K562 (cell line): ENCODE data around the gene DOK3. TPM values are rescaled to one million over a fixed set of nuclear protein-coding genes. Genes with fewer than 3 reads are reported as not detected.

Experiments
- ATF4 ChIP-seq: fragments of 450-650 bp; formaldehyde crosslinking; IDR thresholded peaks from 2 replicates; pipeline ENCODE4 v1.4.0; 2022; ENCODE audit warnings: mild to moderate bottlenecking, moderate library complexity
- E2F8 ChIP-seq: fragments of 450-650 bp; IDR thresholded peaks from 2 replicates; pipeline ENCODE4 v1.7.1; 2018; ENCODE audit warnings: mild to moderate bottlenecking, low read depth; ENCODE audit not compliant: partially characterized antibody
- NONO ChIP-seq, 2 experiments: fragments of 200-400 bp in 1 of 2; fragments of 450-650 bp in 1 of 2; formaldehyde crosslinking in 1 of 2; IDR thresholded peaks; 2 replicates each; pipeline ENCODE4 v1.6.1; 2017; ENCODE audit warnings: low read depth in 2 of 2, mild to moderate bottlenecking in 2 of 2, moderate library complexity in 2 of 2, low read length in 1 of 2
- POLR2AphosphoS2 ChIP-seq: IDR thresholded peaks from 2 replicates; pipeline ENCODE4 v1.6.1; 2012; ENCODE audit warnings: low read length, improper control_type of control experiment
- RBM22 ChIP-seq: fragments of 200-400 bp; formaldehyde crosslinking; IDR thresholded peaks from 2 replicates; pipeline ENCODE4 v1.6.1; 2018; ENCODE audit warnings: low read length, low read depth; ENCODE audit not compliant: poor library complexity, severe bottlenecking
- SIX5 ChIP-seq, 2 experiments: IDR thresholded peaks; 2 replicates each; pipeline ENCODE4 v1.6.1; 2011; ENCODE audit warnings: low read length in 2 of 2, borderline replicate concordance in 1 of 2, low read depth in 1 of 2, mild to moderate bottlenecking in 1 of 2, moderate library complexity in 1 of 2; ENCODE audit not compliant: insufficient read depth in 1 of 2
- XRCC3 ChIP-seq: fragments of 450-650 bp; IDR thresholded peaks from 2 replicates; pipeline ENCODE4 v1.6.1; 2017; ENCODE audit warnings: mild to moderate bottlenecking, moderate library complexity
- ZC3H8 ChIP-seq: fragments of 450-650 bp; IDR thresholded peaks from 2 replicates; pipeline ENCODE4 v1.6.1; 2017
- ZNF143 ChIP-seq: sonication (generic); formaldehyde crosslinking; IDR thresholded peaks from 2 replicates; pipeline ENCODE4 v1.9.0; 2022; ENCODE audit warnings: mild to moderate bottlenecking, missing genetic modification reagents
- polyA plus RNA-seq, 8 experiments: library from polyadenylated mRNA; depleted of rRNA in 4 of 8; stranded (reverse) in 5 of 8; unstranded in 3 of 8; fragments of >200 nt; fragmentation: Nextera tagmentation in 2 of 8; fragmentation: Illumina TruSeq in 1 of 8; extraction: Ambion mirVana in 2 of 8; extraction: Trizol in 1 of 8; gene quantifications; 2 replicates each; pipeline versions ENCODE4 v1.2.1 to v1.2.3, GENCODE V29; 2011 to 2014; ENCODE audit warnings: inconsistent platforms in 1 of 8, missing spikeins in 1 of 8
- total RNA-seq, 7 experiments: library from RNA; depleted of rRNA in 6 of 7; stranded (reverse); fragments of >200 nt in 6 of 7; fragmentation: Illumina TruSeq in 2 of 7; extraction: Trizol in 2 of 7; gene quantifications; 2 replicates each; pipeline versions ENCODE4 v1.2.1 to v1.2.3, GENCODE V29; 2011 to 2021; ENCODE audit warnings: low replicate concordance in 1 of 7
- TF ChIP-seq, protein P1 (sequence below), 2 experiments: fragments of 450-650 bp; IDR thresholded peaks; 2 replicates each; pipeline ENCODE4 v1.6.1; 2016; ENCODE audit warnings: mild to moderate bottlenecking in 2 of 2, borderline replicate concordance in 1 of 2, low read depth in 1 of 2, moderate library complexity in 1 of 2
- TF ChIP-seq, protein P2 (sequence below): fragments of 450-650 bp; IDR thresholded peaks from 2 replicates; pipeline ENCODE4 v1.7.0; 2016; ENCODE audit warnings: borderline replicate concordance

The DOK3 gene
- total and polyA plus RNA-seq, 9 of the 15 experiments (the other 6 are each of a cell fraction or from before 2014, with no cell fraction given), result 1.3 to 23.0 (median 8.0) TPM

DNA sequence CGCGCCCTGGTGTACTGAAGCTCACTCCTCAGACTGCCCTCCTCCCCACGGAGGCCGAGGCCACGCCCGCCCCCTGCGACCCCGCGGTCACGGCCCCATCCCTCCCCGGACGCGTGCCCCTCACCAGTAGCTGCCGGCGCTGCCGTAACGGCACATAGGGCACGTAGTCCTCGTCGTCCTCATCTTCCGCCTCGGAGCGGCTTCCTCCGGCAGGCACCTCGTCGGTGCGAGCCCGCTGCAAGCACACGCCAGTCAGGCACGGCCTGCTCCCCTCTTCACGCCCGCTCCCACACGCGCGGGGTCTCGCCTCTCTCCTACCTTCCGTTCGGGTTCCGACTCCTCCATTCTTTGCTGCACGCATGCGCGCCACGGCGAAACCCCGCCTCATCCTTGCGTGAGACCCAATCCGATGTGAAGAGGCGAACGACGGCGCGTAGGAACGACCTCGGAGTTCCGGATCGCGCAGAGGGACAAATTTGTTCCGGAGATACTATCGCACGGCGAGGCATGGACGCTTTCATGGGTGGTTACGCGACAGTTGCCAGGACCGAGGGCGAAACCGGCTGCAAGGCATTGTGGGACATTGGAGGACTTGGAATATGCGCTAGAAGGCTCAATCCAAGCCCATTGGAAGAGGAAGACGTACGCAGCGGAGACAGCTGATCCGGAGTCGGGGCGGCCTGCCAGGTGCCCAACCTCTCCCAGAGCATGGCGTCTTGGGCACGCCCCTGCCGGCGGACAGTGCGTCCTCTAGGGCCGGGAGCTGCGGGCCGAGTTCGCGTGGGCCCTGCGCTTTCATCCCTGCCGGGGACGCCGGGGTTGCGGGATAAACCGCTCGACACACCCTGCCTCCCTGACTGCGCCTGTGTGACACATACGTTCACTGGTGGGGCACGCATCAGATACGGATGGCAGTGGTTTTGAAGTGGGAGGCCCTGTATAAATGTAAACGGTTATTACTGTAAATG is 7.3 kb upstream of the DOK3 start, which contains the start of gene DDX41 (continued):
- TF ChIP-seq, protein P1, sequence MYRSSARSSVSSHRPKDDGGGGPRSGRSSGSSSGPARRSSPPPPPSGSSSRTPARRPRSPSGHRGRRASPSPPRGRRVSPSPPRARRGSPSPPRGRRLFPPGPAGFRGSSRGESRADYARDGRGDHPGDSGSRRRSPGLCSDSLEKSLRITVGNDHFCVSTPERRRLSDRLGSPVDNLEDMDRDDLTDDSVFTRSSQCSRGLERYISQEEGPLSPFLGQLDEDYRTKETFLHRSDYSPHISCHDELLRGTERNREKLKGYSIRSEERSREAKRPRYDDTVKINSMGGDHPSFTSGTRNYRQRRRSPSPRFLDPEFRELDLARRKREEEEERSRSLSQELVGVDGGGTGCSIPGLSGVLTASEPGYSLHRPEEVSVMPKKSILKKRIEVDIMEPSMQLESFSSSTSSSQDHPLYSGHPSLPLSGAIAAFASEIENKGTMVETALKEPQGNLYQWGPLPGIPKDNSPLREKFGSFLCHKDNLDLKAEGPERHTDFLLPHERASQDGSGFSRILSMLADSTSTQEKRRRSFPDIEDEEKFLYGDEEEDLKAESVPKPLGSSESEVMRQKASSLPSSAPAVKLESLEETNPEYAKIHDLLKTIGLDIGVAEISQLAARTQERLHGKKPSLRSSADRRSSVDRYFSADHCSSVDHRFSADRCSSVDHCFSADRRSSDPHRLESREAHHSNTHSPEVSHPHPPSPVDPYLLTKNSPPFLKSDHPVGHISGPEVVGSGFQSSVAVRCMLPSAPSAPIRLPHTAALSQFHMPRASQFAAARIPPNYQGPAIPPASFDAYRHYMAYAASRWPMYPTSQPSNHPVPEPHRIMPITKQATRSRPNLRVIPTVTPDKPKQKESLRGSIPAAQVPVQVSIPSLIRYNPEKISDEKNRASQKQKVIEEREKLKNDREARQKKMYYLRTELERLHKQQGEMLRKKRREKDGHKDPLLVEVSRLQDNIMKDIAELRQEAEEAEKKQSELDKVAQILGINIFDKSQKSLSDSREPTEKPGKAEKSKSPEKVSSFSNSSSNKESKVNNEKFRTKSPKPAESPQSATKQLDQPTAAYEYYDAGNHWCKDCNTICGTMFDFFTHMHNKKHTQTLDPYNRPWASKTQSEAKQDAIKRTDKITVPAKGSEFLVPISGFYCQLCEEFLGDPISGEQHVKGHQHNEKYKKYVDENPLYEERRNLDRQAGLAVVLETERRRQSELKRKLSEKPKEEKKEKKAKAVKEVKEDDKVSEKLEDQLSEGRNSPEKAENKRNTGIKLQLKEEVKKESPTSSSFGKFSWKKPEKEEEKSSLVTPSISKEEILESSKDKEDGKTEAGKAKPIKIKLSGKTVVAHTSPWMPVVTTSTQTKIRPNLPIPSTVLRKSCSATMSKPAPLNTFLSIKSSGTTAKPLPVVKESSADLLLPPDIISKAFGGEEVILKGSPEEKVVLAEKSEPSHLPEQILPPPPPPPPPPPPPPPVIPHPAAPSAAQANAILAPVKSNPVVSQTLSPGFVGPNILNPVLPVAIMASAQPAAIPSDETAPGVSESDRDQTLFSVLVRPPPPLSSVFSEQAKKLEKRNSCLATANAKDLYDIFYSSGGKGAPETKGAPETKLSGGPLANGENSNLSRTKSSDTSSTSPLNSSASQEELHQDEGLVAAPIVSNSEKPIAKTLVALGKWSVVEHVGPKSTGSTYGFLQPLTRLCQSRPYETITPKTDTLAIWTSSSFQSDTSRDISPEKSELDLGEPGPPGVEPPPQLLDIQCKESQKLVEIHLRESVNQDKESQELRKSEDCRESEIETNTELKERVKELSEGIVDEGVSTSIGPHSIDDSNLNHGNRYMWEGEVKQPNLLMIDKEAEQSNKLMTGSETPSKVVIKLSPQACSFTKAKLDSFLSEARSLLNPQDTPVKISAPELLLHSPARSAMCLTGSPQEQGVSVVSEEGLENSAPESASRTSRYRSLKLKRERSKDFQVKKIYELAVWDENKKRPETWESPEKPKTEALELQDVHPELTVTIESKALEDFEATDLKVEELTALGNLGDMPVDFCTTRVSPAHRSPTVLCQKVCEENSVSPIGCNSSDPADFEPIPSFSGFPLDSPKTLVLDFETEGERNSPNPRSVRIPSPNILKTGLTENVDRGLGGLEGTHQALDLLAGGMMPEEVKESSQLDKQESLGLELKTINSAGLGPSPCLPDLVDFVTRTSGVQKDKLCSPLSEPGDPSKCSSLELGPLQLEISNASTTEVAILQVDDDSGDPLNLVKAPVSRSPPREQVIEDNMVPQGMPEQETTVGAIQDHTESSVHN (IDR thresholded peaks at IDR 0.05; ENCODE audit: borderline replicate concordance in 1 of 2, low read depth in 1 of 2), result no peak
- TF ChIP-seq SIX5 (IDR thresholded peaks at IDR 0.05; ENCODE audit: borderline replicate concordance in 1 of 2, insufficient read depth in 1 of 2, low read depth in 1 of 2, low read length in 2 of 2) (no peak; a peak in 1 of 4 replicates), ZNF143 (CRISPR knock-in tag) (peak; percentile 77), POLR2AphosphoS2 (no peak), ZC3H8 (no peak), E2F8 (peak; percentile 56), ATF4 (peak; percentile 23; the same call in 1 of the 2 replicates), XRCC3 (no peak), NONO (IDR thresholded peaks at IDR 0.05; ENCODE audit: low read depth in 2 of 2, low read length in 1 of 2) (no peak), RBM22 (peak; percentile 64)
- TF ChIP-seq, protein P2, sequence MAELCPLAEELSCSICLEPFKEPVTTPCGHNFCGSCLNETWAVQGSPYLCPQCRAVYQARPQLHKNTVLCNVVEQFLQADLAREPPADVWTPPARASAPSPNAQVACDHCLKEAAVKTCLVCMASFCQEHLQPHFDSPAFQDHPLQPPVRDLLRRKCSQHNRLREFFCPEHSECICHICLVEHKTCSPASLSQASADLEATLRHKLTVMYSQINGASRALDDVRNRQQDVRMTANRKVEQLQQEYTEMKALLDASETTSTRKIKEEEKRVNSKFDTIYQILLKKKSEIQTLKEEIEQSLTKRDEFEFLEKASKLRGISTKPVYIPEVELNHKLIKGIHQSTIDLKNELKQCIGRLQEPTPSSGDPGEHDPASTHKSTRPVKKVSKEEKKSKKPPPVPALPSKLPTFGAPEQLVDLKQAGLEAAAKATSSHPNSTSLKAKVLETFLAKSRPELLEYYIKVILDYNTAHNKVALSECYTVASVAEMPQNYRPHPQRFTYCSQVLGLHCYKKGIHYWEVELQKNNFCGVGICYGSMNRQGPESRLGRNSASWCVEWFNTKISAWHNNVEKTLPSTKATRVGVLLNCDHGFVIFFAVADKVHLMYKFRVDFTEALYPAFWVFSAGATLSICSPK, result no peak
